RPMI8226 (cell line): Measurements from ENCODE around the gene CSPG4.
"Not testable (repeated sequence)": the region's sequence is repeated elsewhere in the genome, so short reads cannot be mapped to it uniquely, and the experiment has no call there.

Experiments
- DNase-seq: peaks from one replicate; pipeline ENCODE4 v3.0.0-alpha.2; 2015

The CSPG4 gene

GRCh38 chr15:75738647-75739325, 26.1 kb upstream of the CSPG4 start:
- peak; percentile 98 for DNase-seq

GRCh38 chr15:75738014-75738646, 25.5 kb upstream of the CSPG4 start:
- peak; percentile 28 for DNase-seq

GRCh38 chr15:75737116-75738013, 24.7 kb upstream of the CSPG4 start:
- DNase-seq = not testable (repeated sequence)

GRCh38 chr15:75736256-75736655, 23.6 kb upstream of the CSPG4 start:
- DNase-seq = no peak

- DNase-seq = not testable (repeated sequence)
Measured at GRCh38 chr15:75734861-75735760, 22.5 kb upstream of the CSPG4 start.

GRCh38 chr15:75733761-75734651, 21.4 kb upstream of the CSPG4 start:
- no peak for DNase-seq

- DNase-seq = peak; percentile 81
Measured at GRCh38 chr15:75732809-75733451, 20.3 kb upstream of the CSPG4 start.

GRCh38 chr15:75732177-75732808, 19.6 kb upstream of the CSPG4 start:
- DNase-seq = no peak

GRCh38 chr15:75731248-75732151, 18.9 kb upstream of the CSPG4 start:
- no peak for DNase-seq

GRCh38 chr15:75730376-75731247, 18.0 kb upstream of the CSPG4 start:
- not testable (repeated sequence) for DNase-seq

- DNase-seq = no peak
Measured at GRCh38 chr15:75729326-75730069, 16.9 kb upstream of the CSPG4 start.

GRCh38 chr15:75727851-75728715, 15.4 kb upstream of the CSPG4 start:
- peak; percentile 79 for DNase-seq

- no peak for DNase-seq
Measured at GRCh38 chr15:75727031-75727531, 14.4 kb upstream of the CSPG4 start.

GRCh38 chr15:75725719-75726607, 13.3 kb upstream of the CSPG4 start:
- DNase-seq = no peak
